Measurements from ENCODE around the gene HECTD2. TPM values are rescaled to one million over a fixed set of nuclear protein-coding genes. Genes with fewer than 3 reads are reported as not detected.

The HECTD2 gene
- total and polyA plus RNA-seq, 2 of the 8 experiments (the other 6 are each of a cell fraction or from before 2014, with no cell fraction given) = 5.7 to 11.9 TPM

DNA sequence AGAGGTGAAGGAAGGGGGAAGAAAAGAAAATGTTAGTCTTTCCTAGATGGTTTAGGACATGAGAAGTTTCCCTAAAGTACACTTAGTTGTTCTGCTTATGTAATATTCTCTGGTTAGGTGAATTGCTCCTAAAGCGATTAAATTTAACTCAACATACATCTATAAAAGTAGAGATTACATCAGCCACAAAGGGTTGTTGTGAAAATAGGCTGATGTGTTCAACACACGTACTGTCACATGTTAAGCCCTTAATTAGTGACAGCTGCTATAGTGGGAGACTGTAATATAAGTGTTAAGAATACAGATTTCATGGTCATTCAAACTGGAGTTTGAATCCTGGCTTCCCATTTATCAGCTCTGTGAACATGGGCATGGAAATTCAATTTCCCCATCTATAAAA lies 12.8 kb downstream of the HECTD2 start:
- Histone ChIP-seq H2BK120ac (replicated peaks; ENCODE audit: low read depth, low read length) (no peak overlapping the region), H3K14ac (ENCODE audit: insufficient read length) (no peak overlapping the region), H3K9ac (replicated peaks in 1 of 4; ENCODE audit: extremely low read depth in 1 of 4, low read depth in 3 of 4, low read length in 3 of 4) (no peak overlapping the region), H3K23ac (ENCODE audit: insufficient read length) (no peak overlapping the region), H2AFZ (ENCODE audit: low read length) (no peak overlapping the region), H3K4me1 (replicated peaks in 1 of 4; ENCODE audit: control insufficient read depth in 3 of 4, insufficient read depth in 4 of 4, low read length in 3 of 4) (peaks cover 0 to 3% (median 0%) of the 10 kb centered on the region in 4 experiments; a peak in 1 of 7 replicates), H2BK20ac (ENCODE audit: low read length) (no peak overlapping the region), H4K8ac (ENCODE audit: extremely low read depth, insufficient read depth, low read length) (no peak overlapping the region), H3K79me1 (ENCODE audit: low read depth, low read length) (no peaks in the 10 kb centered on the region; the same call in 1 of the 2 replicates), H4K20me1 (replicated peaks in 1 of 2; ENCODE audit: control insufficient read depth in 1 of 2, insufficient read depth in 2 of 2, low read length in 2 of 2) (peaks cover 1 to 3% of the 10 kb centered on the region in 2 experiments), H3K4me2 (ENCODE audit: insufficient read depth in 1 of 2, low read depth in 2 of 2, low read length in 2 of 2) (no peak overlapping the region), H3K23me2 (ENCODE audit: low read depth, low read length) (no peaks in the 10 kb centered on the region), H2BK15ac (ENCODE audit: low read length) (no peak overlapping the region), H3K56ac (replicated peaks; ENCODE audit: insufficient read length, low read depth, low read length) (no peak overlapping the region), H4K91ac (replicated peaks; ENCODE audit: insufficient read length, low read length) (no peak overlapping the region), H3K27ac (ENCODE audit: low read depth, low read length) (no peak overlapping the region), H3K4ac (replicated peaks; ENCODE audit: insufficient read length, low read depth, low read length) (no peak overlapping the region), H2BK5ac (ENCODE audit: low read depth, low read length) (no peak overlapping the region), H3K36me3 (ENCODE audit: control insufficient read depth in 2 of 4, insufficient read depth in 4 of 4, low read length in 3 of 4) (no peaks in the 10 kb centered on the region), H3K79me2 (ENCODE audit: control insufficient read depth in 1 of 2, insufficient read depth in 2 of 2, low read length in 2 of 2) (no peaks in the 10 kb centered on the region; a peak in 1 of 4 replicates), H4K5ac (ENCODE audit: insufficient read length, low read depth, low read length) (no peak overlapping the region), H2AK5ac (ENCODE audit: low read depth, low read length) (no peak overlapping the region), H3K4me3 (ENCODE audit: extremely low read depth in 1 of 4, insufficient read depth in 2 of 4, low read depth in 3 of 4, low read length in 4 of 4) (no peak overlapping the region), H2BK12ac (ENCODE audit: low read depth, low read length) (no peak overlapping the region), H3K9me3 (ENCODE audit: insufficient read depth in 2 of 2, low read depth in 1 of 2, low read length in 1 of 2) (no peaks in the 10 kb centered on the region), H3K27me3 (replicated peaks in 1 of 4; ENCODE audit: control insufficient read depth in 3 of 4, extremely low read depth in 1 of 4, insufficient read depth in 3 of 4, low read length in 3 of 4) (no peaks in the 10 kb centered on the region), H3K18ac (ENCODE audit: extremely low read depth, low read length) (no peak overlapping the region)
- WGBS, 2 experiments (ENCODE audit: extremely low coverage in 1 of 2, insufficient coverage in 1 of 2, insufficient read length in 1 of 2, insufficient replicate concordance in 2 of 2, low coverage in 1 of 2, low lambda C conversion rate in 2 of 2, missing lambda C conversion rate in 1 of 2) = 93% methylated on average over 2 of the region's 2 CpGs; no CpG with 5 or more reads in 1 of the 2 experiments
- FAIRE-seq (no peak), DNase-seq (ENCODE audit: low read depth in 1 of 2, low spot score in 2 of 2) (no peak)
- TF ChIP-seq CBX8 (IDR thresholded peaks at IDR 0.05; ENCODE audit: borderline replicate concordance, low read depth, low read length) = no peak
- CTCF ChIA-PET (ENCODE audit: partially characterized antibody) = no interaction called here
- POLR2A ChIA-PET (ENCODE audit: partially characterized antibody) = no interaction called here

All from H1 (cell line).